GM19351 (cell line): ENCODE measurements around the gene PEX11A.
A peak's percentile ranks its signal among the peaks of the same experiment; 100 is the strongest.
"Not testable (repeated sequence)": the region's sequence is repeated elsewhere in the genome, so short reads cannot be mapped to it uniquely, and the experiment has no call there.

Experiments
- ATAC-seq: cut with Tn5 transposase; IDR thresholded peaks from one replicate; pipeline ENCODE4 v1.9.1; 2021; ENCODE audit warnings: mild to moderate bottlenecking, moderate library complexity; ENCODE audit not compliant: unreplicated experiment

The PEX11A gene

DNA sequence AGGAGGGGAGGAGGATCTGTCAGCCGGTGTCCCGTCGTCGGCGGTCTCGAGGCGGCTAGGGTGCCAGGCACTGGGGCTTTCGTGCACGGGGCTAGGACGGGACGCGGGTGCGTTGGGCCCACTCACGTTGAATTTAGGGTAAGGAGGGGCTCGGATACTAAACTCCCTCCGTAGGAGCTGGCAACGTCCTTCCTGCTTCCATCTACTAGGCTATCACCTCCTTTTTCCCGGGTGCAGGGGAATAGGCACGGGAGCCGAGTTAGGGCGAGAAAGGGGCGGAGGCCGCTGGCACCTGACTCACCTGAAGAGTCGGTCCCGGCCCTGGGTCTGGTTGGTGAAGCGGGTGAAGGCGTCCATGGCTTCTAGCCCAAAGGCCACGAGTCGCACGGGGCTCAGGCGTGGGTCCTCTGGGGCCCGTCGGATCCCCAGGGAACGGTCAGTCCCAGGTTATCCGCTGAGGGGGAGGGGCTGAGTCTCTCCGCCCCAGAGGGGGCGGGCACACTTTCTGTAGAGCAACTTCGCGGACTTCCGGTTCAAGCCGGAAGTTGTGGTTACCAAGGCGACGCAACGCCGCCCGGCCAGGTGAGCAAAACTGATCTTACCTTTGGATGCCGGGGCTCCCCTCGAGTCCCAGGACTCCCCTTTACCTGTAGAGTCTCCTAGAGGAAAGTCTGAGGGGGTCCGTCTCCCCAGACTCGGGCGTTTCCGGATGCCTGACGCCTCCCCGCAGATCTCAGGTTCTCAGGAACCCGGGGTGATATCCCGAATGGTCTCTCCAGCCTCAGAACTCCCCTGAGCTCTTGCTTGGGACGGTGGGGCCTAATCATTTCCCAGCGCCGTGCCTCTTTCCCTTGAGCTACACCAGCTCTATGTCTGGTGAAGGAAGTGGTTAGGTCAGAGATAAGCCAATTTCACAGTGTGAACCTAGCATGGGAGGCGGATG lies at the start of gene PEX11A, which contains the start of gene WDR93:
TSS of gene PEX11A (minus strand) at position 479 of the 943 bp plus-strand sequence. CDS start at position 357, 122 bp downstream.
TSS of gene WDR93 (plus strand) at position 536 of the 943 bp plus-strand sequence. CDS start 10,936 bp downstream, outside the sequence.
- peak; percentile 95 for ATAC-seq

GRCh38 chr15:89740137-89740536 lies 49.6 kb upstream of the PEX11A start:
- peak; percentile 77 for ATAC-seq

DNA sequence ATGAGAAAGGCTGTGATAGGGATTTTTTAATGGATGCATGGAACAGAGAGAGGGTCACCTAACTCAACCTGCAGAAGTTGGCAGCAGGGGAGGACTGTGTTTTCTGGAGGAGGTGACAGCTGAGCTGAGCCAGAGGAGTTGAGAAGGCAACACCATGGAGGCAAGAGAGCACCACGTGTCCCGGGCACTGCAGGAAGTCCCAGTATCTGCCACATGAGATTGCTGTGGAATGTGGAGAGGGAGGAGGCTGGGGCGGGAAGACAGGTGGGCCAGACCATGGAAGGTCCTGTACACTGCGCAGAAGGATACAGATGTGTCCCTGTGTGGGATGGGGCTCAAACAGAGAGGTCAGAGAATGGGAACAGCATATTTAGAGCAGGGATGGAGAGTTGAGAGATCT lies 45.2 kb upstream of the PEX11A start:
- ATAC-seq: no peak

DNA sequence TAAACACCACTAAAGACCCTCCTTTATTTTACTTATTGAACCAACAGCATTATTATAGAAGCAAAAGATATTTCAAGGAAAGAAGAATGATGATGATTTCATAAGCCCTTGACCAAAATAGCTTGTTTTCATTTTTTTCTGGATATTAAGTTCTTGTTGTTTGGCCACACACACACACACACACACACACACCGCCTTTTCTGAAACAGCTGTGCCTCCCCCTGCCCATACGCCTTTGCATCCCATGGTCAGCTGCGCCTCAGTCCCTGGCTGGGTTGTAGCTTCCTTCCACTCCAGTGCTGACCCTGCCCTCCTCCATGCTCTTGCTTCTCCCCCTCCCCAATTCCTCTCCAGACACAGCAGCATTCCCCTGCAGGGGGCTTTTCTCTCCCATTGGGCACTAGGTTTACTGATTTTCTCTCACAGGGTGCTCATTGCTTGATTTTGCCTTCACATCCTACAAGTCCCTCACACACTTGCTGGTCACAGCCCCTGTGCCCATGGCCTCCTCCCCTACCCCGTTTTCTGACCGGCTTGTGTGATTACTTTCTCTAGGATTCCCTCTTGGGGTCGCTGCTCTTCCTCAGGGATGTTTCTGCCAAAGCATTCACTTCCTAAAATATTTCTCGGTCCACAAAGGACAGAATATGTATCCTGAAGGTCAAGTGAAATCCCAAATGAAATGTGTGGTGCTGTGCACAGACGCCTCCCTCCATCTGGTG lies 42.1 kb upstream of the PEX11A start:
- no peak for ATAC-seq

DNA sequence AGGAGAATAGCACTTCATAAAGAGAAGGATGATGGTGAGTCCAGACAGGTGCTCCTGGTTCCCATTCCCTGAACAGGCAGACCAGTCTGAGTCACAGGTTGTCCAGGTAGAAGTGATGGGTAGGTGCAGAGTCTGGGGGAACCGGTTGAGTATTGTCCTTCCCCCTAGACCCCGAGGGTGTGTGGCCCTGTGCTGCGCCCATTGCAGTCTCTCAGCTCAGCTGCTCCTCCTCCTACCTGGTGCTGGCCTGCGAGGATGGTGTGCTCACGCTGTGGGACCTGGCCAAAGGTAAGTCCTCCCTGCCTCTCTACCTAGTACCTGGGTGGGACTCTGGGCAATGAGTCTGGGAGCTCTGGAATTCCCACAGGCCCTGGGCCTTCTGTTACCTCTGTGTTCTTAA lies 40.7 kb upstream of the PEX11A start:
- no peak for ATAC-seq

DNA sequence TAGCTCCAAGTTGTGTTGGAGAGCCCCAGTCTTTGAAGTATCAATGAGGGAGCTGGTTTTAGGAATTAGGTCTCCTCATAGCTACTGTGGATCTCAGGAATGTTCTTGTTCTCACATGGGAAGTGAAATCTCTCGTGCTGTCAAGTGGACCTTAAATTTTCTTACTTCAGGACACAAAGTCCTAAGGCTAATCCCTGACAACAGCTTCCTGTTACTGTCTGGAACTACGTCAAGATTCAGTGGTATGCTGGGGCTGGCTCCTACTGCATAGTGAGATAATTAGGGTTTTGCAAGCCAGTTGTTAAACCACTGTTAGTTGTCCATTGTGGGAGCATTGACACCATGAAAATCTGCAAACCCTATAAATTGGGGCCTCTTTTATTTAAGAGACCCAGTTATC lies 37.7 kb upstream of the PEX11A start:
- no peak for ATAC-seq

DNA sequence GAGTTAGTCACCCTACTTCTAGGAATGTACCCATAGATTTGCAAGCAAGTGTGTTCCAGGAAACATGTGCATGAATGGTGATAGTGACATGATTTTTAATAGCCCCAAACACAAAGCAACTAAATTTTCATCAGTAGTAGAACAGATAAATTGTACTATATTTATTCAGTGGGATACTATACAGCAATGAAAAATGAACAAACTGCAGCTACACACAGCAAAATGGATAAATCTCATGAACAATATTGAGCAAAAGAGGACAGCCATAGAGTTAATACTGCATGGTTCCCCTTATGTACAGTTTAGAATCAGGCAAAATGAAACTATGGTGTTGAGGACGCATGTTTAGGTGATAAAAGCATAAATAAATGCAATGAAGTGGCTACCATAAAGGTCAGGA lies 34.5 kb upstream of the PEX11A start:
- no peak for ATAC-seq

DNA sequence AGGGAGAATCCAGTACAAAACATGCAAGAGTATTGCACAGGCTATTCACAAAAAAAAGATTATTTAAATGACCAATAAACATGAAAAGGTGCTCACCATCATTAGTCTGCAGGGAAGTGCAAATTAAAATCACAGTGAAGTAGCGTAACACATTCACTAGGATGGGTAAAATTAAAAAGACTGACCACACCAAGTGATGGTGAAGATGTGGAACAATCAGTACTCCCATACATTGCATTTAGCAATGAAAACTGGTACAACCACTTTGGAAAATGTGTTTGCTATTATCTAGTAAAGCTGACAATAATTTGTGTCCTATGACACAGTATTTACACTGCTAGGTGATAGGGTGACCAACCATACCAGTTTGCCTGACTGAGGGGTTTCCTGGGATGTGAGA lies 34.1 kb upstream of the PEX11A start:
- no peak for ATAC-seq

DNA sequence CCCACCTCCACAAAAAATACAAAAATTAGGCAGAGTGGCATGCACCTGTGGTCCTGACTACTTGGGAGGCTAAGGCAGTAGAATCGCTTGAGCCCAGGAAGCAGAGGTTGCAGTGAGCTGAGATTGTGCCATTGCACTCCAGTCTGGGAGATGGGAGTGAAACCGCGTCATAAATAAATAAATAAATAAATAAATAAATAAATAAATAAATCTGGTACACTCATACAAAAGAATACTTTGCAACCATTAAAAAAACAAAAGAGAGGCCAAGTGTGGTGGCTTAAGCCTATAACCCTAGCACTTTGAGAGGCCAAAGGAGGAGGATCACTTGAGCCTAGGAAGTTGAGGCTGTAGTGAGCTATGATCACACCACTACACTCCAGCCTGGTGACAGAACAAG lies 32.5 kb upstream of the PEX11A start:
- no peak for ATAC-seq

DNA sequence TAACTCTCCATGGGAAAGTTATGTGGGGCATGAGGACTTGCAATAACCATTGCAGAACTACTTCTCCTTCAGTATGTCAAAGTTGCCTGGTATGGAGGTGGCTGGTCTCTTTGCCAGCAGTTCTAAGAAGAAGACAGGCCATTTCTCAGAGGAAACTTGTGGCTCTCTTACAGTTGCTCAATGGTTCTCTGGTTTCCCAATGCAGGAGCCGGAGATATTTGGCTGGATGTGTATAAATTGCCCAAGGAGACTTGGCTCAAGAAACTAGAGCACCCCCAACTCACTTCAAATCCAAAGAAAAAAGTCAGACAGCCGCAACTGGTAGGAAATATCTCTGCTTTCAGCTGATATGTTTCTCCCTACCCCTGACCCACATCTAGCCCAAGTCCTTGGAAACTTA lies 24.2 kb upstream of the PEX11A start:
- no peak for ATAC-seq

- ATAC-seq: no peak
Measured at GRCh38 chr15:89707577-89707976, 17.0 kb upstream of the PEX11A start.

DNA sequence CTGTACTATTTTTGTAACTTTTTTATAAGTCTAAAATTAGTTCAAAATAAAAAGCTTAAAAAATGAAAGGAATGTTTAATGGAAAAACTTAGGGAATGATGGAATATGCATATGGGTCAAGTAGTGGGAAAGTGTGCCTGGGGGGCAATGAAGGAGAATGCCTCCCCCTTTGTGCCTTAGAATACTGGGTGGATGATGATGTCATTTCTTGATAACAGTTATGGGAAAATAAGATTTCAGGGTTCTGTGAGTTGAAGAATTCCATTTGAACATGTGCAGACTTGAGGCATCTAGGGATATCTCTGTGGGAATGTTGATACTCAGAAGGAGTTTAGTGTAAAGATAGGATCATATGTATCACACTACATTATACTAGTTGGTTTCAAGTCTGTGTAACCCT lies 13.9 kb upstream of the PEX11A start:
- no peak for ATAC-seq

DNA sequence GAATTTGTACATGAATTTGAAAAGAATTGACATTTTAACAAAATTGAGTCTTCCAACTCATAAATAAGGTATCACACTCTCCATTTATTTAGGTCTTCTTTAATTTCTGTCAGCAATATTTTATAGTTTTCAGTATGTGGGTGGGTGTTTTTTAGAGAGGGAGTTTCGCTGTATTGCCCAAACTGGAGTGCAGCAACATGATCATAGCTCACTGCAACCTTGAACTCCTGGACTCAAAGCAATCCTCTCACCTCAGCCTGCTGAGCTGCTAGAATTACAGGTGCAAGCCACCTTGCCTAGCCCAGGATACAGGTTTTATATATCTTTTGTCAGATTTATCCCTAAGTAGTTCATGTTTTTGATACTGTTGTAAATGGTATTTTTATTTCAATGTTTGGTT lies 4.6 kb upstream of the PEX11A start:
- no peak for ATAC-seq

DNA sequence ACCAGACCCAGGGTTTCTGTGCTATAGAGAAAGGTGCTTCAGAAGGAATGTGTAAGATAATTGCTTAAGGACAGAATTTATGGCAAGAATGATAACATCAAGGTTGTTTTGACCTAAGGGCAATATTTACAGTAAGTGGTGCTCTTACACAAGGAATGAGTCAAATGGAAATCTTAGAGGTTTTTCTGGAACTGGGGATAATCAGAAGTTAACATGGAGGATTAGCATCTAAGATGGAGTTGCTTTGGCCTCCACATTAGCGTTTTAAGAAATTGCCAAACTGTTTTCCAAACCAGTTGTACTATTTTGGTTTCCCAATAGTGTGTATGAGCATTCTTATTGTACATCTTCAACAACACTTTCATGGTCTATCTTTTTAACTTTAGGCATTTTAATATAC lies 3.1 kb upstream of the PEX11A start:
- no peak for ATAC-seq

- ATAC-seq: no peak
Measured at GRCh38 chr15:89693091-89693490, 2.5 kb upstream of the PEX11A start.

DNA sequence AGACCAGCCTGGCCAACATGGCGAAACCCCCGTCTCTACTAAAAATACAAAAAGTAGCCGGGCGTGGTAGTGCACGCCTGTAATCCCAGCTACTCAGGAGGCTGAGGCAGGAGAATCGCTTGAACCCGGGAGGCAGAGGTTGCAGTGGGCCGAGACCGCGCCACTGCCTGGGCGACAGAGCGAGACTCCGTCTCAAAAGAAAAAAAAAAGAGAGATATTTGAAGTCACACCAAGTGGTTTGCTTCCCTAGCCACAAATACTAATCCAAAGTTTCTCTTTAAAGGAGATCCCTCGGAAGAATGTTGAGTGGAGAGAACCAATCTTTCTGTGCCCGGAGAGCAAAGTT lies 651 bp downstream of the PEX11A start:
- not testable (repeated sequence) for ATAC-seq

DNA sequence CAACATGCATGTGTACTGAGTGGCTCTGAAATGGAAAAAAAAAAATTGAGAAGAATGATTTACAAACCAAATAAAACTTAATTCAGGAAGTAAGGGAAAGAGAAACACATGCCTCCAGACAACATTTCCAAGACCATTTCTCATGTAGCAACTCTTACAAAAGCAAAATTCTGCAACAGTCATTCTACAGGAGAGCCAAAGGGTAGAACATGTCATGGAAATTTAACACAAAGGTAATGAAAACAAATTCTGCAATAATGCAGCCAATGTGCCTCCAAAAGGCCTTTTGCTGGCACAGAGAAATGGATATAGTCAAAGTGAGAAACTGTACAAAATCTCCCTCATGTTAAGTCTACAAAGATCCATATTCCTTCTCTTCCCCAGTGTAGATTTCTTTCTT lies 4.0 kb downstream of the PEX11A start:
- ATAC-seq: no peak

DNA sequence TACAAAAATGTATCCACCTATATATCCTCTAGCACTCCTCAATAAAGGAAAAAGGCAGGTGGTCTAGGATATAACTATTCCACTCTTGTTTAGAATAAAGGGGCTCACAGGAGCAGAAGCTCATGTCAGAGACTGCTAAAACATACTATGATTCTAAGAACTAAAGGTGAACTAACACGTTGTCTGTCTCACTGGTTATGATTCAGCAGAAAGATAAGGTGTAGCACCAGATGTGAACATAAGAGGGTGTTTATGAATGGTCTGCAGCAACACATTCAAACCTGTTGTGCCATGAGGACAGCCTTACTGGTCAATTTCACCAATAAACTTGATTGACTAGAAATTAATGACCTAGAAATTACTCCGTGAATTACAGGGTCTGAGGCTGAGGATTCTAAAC lies 4.6 kb downstream of the PEX11A start:
- no peak for ATAC-seq

- no peak for ATAC-seq
Measured at GRCh38 chr15:89681146-89681545, 9.4 kb downstream of the PEX11A start.

DNA sequence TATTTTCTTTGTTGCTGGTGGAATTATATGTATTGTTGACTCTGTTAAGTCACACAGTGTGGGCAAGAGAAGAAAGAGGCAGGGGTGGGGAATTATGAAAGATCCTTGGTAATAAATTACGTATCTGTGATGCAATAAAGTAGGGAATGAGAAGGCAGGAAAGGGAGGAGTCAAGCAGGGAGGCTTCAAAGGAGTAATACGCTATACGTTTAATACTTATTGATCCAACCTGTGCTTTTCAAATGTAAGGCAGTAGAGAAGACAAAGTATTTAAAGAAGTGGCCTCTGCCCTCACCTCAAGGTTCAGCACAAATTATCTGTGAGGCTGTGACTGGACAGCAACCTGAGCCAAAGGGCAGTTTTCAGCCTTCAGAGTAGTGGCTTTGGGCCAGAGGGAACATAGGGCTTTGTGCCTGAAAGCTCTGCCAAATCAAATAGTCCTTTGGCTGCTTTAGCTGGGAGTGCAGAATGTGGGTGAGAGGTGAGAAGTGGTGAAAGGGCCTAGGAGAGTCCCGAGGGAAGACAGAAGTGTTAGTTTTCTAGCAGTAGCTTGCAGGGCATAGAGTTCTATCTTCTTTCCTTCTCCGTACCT lies 10.2 kb downstream of the PEX11A start:
- ATAC-seq: no peak

DNA sequence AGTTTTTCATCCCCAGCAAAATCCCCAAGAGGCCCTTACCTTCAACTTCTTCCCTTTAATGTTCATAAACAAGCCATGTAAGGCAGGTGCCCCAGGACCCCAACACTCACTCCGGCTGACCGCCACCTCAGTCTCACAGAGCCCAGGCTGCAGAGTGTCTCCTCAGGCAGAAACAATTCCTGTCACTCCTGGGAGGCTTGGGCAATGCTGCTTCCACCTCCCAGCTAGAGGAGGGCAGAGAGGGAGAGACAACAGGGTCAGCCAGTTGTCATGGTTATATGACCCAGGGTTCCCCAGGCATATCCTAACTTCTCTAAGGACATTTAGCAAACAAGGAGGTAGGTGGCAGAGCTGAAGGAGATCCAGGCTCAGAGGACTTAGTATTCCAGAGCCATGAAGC lies 11.3 kb downstream of the PEX11A start, which contains the start of gene PLIN1:
TSS of gene PLIN1 (minus strand) at position 156 of the 400 bp plus-strand sequence. CDS start 1,878 bp downstream, outside the sequence.
- no peak for ATAC-seq

DNA sequence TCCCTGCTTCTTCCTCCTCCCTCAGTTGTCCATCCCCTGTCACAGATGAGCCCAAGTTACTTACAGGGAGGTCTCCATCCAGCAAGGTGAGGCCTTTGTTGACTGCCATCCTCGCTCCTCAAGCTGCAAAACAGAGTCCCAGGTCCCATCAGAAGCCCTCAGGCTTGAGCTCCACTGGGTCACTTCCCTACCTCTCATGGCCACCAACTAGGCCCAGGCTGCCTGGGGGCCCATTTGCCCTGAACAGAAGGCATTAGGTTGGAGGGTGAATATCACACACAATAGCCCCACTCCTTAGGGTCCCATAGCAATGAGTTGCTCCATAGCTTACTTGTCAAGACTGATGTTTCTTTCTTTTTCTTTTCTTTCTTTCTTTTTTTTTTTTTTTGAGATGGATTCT lies 13.2 kb downstream of the PEX11A start:
- no peak for ATAC-seq
